ENCODE results near the gene RCE1. TPM values are rescaled to one million over a fixed set of nuclear protein-coding genes. Genes with fewer than 3 reads are reported as not detected.
A peak's percentile ranks its signal among the peaks of the same experiment; 100 is the strongest.

The RCE1 gene
- total RNA-seq, 4 donors from 2014 or later, result 9.5 to 14.8 (median 11.7) TPM

DNA sequence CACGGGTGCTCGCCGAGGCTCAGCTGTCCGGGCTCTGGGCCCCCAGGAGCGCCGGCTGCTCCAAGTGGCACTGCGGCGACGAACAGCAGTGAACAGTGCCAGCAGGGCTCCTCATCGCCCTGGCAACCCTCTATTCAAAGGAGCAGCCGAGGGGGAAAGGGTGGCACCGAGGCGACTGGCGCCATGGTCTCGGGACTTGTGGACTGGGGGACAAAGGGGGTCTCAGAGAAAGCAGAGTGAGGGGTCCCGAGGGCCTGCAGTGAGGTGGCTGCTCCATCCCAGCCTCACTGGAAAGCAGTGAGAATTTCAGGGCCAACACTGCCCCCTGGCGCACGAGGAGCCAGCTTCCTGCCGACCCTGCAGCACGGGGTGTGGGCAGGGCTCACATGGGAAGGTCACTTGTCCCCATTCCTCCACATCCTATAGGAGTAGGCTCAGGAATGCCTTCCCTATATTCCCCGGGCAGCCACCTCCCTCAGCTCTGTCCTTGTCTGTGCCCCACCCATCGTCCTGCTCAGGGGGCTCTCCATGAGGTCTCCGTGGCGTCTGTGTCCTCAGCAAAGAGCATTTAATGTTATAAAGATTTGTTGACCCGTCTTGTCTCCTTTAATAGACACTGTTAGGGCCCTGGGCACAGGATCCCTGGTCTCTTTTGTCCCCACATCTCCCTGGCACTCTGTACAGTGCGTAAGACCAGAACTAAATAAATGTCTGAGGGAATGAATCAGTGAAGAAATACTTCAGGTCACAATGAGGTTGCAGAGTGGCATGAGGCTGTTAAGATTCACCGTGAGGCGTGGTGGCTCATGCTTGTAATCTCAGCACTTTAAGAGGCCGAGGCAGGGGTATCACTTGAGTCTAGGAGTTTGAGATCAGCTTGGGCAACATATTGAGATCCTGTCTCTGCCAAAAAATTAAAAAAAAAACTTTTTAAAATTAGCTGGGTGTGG lies 40.0 kb downstream of the RCE1 start:
- peak; percentile 59 for ATAC-seq
- Histone ChIP-seq H3K36me3 (no peaks in the 10 kb centered on the region), H3K4me3 (peak overlapping the region; percentile 1 to 43), H3K4me1 (peaks cover 0 to 28% (median 6%) of the 10 kb centered on the region in 3 donors), H3K27ac (peak overlapping the region in 3 of 4 donors; percentile 54 to 68 (median 59)), H3K9me3 (no peaks in the 10 kb centered on the region), H3K27me3 (no peaks in the 10 kb centered on the region)
- TF ChIP-seq CTCF (IDR thresholded peaks at IDR 0.05), result peak in 3 of 4 experiments; percentile 61 to 80 (median 70)
- no peak for TF ChIP-seq EP300 (IDR thresholded peaks at IDR 0.05)
- WGBS, 2 donors (ENCODE audit: low coverage in 1 of 2), result 16 to 32% methylated on average over 9 to 12 of the region's 29 CpGs

DNA sequence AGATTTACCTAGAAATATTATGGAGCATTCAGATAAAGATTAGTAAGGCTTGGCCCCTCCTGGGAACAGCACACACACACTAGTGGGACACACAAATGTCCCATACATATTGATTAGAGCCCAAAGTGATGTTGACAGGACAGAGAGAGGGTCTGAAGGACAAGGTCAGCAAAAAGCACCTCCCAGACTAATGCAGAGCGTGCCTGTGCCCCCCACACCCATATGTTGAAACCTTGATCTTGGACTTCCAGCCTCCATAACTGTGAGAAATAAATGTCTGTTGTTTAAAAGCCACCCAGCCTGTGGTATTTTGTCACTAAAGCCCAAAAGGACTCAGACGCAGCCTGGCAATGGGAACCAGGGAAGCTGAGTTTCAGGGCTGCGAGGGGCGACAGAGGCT lies 41.2 kb downstream of the RCE1 start:
- no peak for ATAC-seq
- 94 to 100% methylated on average over 3 to 4 of the region's 4 CpGs for WGBS, 2 donors (ENCODE audit: low coverage in 1 of 2)
- no peaks in the 10 kb centered on the region for H3K36me3 ChIP-seq
- no peak overlapping the region for H3K27ac ChIP-seq
- no peaks in the 10 kb centered on the region for H3K27me3 ChIP-seq
- TF ChIP-seq EP300 (IDR thresholded peaks at IDR 0.05), result no peak
- TF ChIP-seq POLR2A (IDR thresholded peaks at IDR 0.05), result no peak
- TF ChIP-seq CTCF (IDR thresholded peaks at IDR 0.05), result no peak
- no peaks in the 10 kb centered on the region for H3K9me3 ChIP-seq
- H3K4me3 ChIP-seq, result no peak overlapping the region
- peaks cover 0 to 19% (median 6%) of the 10 kb centered on the region in 3 donors for H3K4me1 ChIP-seq

DNA sequence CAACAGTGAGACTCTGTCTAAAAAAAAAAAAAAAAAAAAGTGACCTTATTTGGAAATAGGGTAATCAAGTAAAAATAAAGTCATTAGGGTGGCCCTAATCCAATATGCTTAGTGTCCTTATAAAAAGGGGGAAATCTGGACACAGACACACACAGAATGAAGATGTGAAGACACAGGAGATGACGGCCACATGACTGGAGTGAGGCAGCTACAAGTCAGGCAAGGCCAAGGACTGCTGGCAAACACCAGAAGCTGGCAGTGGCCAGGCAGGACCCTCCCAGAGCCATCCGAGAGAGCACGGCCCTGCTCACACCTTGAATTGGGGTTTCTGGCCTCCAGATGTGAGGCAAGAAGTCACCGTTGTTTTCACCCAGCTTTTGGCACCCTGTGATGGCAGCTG lies 42.2 kb downstream of the RCE1 start:
- Histone ChIP-seq H3K4me1 (peaks cover 0 to 19% (median 6%) of the 10 kb centered on the region in 3 donors), H3K36me3 (no peaks in the 10 kb centered on the region), H3K27ac (no peak overlapping the region), H3K4me3 (no peak overlapping the region), H3K27me3 (no peaks in the 10 kb centered on the region), H3K9me3 (no peaks in the 10 kb centered on the region)
- 91% methylated on average over 4 of the region's 4 CpGs; no CpG with 5 or more reads in 1 of the 2 donors for WGBS, 2 donors (ENCODE audit: low coverage in 1 of 2)
- TF ChIP-seq POLR2A (IDR thresholded peaks at IDR 0.05), result no peak
- no peak for TF ChIP-seq EP300 (IDR thresholded peaks at IDR 0.05)
- no peak for TF ChIP-seq POLR2AphosphoS5 (IDR thresholded peaks at IDR 0.05)
- no peak for TF ChIP-seq CTCF (IDR thresholded peaks at IDR 0.05)
- no peak for ATAC-seq

DNA sequence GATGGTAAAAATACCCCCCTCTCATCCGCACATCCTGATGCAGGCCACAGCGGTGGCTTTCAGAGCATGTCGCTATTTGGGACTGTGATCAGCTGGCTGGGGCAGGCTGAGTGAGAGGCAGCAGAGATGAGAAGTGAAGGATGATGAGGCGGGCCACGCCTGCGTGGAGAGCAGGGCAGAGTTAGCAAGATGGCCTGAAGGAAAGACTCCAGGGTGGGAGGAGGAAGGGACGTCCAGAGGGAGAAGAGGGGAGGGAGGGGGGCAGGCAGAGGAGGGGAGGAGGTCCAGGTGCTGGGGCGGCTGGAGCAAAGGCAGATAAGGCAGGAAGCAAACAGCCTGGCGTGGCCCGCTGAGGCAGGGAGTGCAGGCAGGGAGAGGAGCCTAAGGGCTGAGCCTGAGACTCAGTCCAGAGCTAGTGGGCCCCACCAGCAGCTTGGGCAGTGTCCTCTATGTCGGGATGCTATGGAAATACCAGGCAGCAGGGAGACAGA lies 42.8 kb downstream of the RCE1 start:
- H3K27me3 ChIP-seq, result no peaks in the 10 kb centered on the region
- H3K9me3 ChIP-seq, result no peaks in the 10 kb centered on the region
- no peak for ATAC-seq
- H3K36me3 ChIP-seq, result no peaks in the 10 kb centered on the region
- H3K4me3 ChIP-seq, result no peak overlapping the region
- TF ChIP-seq POLR2A (IDR thresholded peaks at IDR 0.05), result no peak
- no peak for TF ChIP-seq EP300 (IDR thresholded peaks at IDR 0.05)
- no peak for TF ChIP-seq POLR2AphosphoS5 (IDR thresholded peaks at IDR 0.05)
- TF ChIP-seq CTCF (IDR thresholded peaks at IDR 0.05), result no peak
- WGBS, 2 donors (ENCODE audit: low coverage in 1 of 2), result 65 to 85% methylated on average over 5 to 8 of the region's 11 CpGs
- H3K27ac ChIP-seq, result no peak overlapping the region
- peaks cover 0 to 19% (median 6%) of the 10 kb centered on the region in 3 donors for H3K4me1 ChIP-seq

Measured in gastroesophageal sphincter (tissue), 4 donors.